Measurements from ENCODE around the gene RUVBL2. TPM values are rescaled to one million over a fixed set of nuclear protein-coding genes. Genes with fewer than 3 reads are reported as not detected.

Gene RUVBL2
- total RNA-seq, 2 donors from 2014 or later = 39.3 to 50.0 TPM

DNA sequence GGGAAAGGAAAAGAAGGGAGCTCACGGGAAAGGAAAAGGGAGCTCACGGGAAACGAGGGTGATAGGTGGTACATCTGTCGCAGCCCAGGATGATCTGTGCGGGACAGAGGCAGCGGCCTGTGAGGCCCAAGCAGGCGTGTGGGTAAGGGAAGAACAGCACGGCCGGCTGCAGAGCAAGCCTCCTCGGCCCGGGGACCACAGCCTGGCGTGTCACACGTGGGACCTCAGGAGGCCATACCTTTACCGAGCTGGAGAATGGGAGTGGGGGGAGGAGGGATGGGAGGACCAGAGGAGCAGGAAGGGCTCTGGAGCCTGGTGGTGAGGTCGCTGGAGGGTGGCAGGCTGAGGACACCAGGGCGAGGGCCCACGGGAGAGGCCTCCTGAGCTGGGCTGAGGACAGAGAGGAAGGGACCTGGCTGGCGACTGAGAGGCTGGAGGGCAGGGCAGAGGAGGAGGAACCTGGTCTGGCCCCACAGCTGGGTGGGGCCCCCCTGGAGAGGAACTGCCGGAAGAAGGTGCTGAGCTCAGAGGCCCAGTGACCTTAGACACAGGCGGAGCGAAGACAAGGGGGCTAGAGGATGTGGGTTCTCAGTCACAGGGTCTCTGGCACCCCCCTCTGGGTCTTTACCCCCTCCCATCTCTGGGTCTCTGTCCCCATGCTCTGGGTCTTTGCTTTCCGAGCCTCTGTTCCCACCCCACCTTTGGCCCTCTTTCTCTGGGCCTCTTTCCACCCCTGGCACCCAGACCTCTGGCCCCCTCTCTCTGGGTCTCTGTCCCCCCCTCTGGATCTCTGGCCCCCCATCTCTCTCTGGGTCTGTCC is 31.4 kb upstream of the RUVBL2 start:
- ATAC-seq = no peak
- intact Hi-C loops (cut with DNase I) = loop anchor here in 1 of 2 donors (10.0 kb wide), 1 partner anchor 87 kb away; the partner anchor contains the start of gene PPP1R15A

DNA sequence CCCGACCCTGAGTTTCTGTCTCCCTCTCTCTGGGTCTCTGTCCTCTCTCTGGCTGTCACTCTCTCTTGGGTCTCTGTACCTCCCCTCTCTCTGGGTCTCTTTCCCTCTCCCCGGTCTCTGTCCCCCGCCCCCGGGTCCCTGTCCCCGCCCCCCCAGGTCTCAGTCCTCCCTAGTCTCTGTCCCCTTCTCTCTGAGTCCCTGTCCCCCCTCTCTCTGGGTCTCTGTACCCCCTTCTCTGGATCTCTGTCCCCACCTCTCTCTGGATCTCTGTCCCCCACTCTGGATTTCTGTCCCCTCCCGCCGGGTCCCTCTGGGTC is 30.9 kb upstream of the RUVBL2 start:
- ATAC-seq = no peak
- intact Hi-C loops (cut with DNase I) = loop anchor here in 1 of 2 donors (10.0 kb wide), 1 partner anchor 88 kb away; the partner anchor contains the start of gene PPP1R15A
- DNase-seq = no peak

More for the DNA sequence above, 31.4 kb upstream of the RUVBL2 start:
- peak; percentile 64 for DNase-seq

DNA sequence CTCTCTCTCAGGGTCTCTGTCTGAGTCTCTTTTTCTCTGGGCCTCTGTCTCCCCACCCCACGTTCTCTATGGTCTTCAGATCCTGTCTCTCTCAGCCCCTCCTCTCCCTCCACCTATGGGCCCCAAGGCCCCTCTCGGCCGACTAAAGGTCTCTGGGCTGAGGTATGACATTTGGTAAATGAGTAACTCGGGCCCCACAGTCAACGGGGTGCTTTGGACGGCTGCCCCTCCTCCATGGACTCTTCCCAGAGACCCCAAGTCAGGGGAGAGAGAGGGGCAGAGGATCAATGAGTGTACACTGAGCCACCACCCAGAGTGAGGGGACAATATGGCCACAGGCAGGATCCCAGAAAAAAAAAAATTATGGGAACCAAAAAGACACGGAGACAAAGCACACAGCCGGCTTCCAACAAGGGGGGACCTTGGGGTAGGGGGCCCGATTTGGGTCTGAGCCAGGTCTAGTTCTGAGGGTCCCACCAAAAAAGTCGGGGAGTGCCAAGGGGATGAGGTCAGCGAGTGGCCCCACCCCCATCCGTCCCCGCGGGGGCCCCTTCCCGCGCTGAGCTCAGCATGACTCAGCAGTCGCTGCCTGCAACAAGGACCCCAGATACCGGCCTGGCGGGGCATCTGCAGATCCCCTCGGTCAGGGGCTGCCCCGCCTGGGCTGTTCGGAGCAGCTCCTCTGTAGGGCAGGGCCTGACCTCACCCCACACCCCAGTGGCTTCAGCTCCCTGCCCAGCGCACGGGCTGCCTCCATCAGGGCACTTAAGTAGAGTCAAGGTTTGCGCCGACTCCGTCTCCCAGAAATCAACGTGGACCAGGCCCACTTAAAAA is 30.1 kb upstream of the RUVBL2 start:
- ATAC-seq = peak; percentile 14 to 23
- intact Hi-C loops (cut with DNase I) = loop anchor here in 1 of 2 donors (10.0 kb wide), 1 partner anchor 89 kb away; the partner anchor contains the start of gene PPP1R15A
- DNase-seq = peak; percentile 84

DNA sequence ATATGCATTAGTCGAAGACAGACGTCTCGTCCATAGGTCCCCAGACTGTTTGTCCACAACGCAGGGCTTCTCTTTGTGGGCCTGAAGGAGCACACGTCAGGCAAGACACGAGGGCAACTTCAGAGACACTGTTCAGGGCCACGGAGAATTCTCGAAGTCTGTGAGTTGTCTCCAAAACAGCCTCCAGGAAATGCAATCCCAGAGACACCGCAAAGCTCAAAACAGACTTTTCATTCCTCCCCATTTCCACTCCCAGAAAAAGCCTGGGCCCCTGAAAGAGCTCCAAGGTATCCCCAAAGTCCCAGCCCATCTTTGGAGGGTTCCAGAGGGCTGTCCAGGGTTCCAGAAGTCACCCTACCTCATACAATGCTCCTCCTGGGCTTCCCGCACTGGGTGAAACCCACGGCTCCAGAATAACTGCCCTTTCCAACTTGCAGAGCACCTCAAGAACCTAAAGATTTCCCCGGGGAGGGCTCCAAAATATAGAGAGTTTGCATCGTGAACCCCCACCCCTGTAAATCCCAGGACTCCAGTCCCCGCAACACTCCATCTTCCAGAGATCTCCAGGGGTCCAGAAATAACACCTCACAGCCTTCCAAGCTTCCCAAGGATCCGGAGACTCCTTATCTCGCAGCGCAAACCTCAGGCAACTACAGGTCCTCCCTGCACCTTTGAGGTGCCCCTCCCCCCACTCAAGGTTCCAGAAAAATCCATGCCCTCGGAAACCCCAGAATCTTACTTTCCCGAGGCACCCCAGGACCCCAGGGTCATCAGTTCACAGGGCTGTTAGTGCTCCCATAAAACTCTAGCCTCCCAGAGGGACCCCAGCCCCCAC is 29.3 kb upstream of the RUVBL2 start:
- no peak for DNase-seq
- no peak for ATAC-seq
- intact Hi-C loops (cut with DNase I) = loop anchor here (5.0 to 10.0 kb wide), 2 partner anchors 87 to 90 kb away; partner anchors contain the start of gene PPP1R15A (in 1 of the 2)

DNA sequence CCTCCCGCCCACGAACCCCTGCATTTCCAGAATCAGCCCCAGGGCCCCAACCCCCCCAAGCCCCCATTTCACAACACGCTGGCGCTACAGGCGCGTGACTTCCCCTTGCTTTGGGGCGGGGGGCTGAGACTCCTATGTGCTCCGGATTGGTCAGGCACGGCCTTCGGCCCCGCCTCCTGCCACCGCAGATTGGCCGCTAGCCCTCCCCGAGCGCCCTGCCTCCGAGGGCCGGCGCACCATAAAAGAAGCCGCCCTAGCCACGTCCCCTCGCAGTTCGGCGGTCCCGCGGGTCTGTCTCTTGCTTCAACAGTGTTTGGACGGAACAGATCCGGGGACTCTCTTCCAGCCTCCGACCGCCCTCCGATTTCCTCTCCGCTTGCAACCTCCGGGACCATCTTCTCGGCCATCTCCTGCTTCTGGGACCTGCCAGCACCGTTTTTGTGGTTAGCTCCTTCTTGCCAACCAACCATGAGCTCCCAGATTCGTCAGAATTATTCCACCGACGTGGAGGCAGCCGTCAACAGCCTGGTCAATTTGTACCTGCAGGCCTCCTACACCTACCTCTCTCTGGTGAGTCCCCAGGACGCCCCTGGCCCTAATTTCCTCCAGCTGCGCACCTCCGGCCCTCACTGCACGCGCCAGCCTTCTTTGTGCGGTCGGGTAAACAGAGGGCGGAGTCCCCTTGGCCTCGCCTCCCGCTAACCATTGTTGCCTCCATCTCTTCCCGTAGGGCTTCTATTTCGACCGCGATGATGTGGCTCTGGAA is 28.5 kb upstream of the RUVBL2 start, which contains the start of gene FTL:
Gene FTL, plus strand, starts transcription at position 270 of the 766 bp plus-strand sequence. Its CDS starts 199 bp downstream, at position 469.
- DNase-seq (peak; percentile 98), ATAC-seq (peak; percentile 89 to 90)
- intact Hi-C loops (cut with DNase I) = loop anchor here (5.0 to 10.0 kb wide), 2 partner anchors 88 to 90 kb away; partner anchors contain the start of gene PPP1R15A (in 1 of the 2)

DNA sequence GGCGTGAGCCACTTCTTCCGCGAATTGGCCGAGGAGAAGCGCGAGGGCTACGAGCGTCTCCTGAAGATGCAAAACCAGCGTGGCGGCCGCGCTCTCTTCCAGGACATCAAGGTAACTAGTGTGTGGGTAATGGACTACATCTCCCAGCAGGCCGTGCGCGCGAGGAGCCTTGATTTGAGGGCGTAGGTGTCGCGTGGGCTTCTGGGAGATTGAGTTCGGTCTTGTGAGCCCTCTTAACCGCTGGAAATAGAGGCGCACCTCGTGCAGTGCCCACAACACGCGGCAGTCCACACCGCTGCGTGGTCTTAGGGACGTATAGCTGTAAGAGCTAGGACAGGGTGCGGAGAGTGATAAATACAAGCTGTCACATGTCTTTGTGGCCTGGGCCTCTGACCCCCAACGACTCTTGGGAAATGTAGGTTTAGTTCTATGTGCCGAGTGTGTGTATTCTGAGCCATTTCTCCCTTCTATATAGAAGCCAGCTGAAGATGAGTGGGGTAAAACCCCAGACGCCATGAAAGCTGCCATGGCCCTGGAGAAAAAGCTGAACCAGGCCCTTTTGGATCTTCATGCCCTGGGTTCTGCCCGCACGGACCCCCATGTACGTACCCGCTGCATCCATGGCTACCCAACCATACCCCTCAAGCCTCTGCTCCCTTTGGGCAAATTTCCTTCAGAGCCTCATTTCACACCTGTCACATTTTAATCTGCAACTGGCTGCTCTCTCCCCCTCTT is 27.7 kb upstream of the RUVBL2 start:
- ATAC-seq (peak; percentile 50 to 67), DNase-seq (peak; percentile 92)
- intact Hi-C loops (cut with DNase I) = loop anchor here (5.0 to 10.0 kb wide), 2 partner anchors 89 to 91 kb away; partner anchors contain the start of gene PPP1R15A (in 1 of the 2)

DNA sequence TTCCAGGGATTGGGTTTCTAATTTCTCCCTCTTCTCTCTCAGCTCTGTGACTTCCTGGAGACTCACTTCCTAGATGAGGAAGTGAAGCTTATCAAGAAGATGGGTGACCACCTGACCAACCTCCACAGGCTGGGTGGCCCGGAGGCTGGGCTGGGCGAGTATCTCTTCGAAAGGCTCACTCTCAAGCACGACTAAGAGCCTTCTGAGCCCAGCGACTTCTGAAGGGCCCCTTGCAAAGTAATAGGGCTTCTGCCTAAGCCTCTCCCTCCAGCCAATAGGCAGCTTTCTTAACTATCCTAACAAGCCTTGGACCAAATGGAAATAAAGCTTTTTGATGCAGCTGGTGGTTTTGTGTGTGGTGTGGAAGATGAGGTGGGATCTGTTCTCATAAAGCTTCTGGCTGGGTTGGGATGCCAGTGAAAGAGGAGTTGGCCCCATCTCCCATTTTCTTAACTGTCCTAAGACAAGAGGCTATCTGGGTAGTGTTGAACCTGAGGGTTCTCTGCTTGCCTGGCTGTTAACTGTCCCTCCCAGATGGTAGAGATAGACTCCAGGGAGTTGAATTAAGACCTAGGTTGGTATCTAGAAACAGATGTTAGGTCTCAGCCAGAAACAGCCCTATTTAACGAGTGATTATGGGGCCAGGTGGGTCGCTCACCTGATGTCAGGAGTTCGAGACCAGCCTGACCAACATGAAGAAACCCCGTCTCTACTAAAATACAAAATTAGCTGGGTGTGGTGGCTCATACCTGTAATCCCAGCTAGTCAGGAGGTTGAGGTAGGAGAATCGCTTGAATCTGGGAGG is 26.9 kb upstream of the RUVBL2 start:
- ATAC-seq (no peak), DNase-seq (no peak)
- intact Hi-C loops (cut with DNase I) = loop anchor here (5.0 to 10.0 kb wide), 2 partner anchors 89 to 92 kb away; partner anchors contain the start of gene PPP1R15A (in 1 of the 2)

DNA sequence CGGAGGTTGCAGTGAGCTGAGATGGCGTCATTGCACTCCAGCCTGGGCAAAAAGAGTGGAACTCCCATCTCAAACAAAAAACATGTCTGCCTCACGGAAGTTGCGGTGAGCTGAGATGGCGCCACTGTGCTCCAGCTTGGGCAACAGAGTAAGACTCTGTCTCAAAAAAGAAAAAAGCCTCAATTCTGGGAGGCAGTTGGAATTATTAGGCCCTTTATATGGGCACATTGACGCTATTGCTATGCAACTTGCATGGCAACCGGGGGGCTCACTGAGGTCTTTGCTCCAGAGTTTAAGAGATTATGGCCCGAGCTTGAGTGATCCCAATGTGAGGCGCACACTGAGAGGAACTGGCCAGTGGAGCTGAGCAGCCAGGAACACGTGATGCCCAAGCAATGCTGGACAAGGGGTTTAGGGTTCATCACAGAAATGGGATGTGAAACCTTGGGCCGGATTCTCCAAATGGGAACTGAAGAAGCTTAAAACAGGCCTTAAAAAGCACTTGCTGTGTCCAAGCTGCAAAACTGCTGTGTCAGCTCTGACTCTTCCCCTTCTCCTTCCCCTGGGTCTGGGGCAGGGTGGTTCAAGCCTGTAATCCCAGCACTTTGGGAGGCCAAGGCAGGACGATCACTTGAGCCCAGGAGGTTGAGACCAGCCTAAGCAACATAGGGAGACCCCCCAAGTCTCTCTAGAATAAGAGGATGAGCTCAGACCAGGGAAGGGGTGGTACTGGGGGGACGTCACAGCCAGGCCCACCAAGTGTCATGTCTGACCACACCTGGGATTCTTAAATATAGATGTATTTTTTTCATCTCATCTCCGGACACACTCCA is 26.1 kb upstream of the RUVBL2 start:
- intact Hi-C loops (cut with DNase I) = loop anchor here (5.0 to 10.0 kb wide), 2 partner anchors 90 to 93 kb away; partner anchors contain the start of gene PPP1R15A (in 1 of the 2)
- DNase-seq (peak; percentile 58), ATAC-seq (peak in 1 of 2 donors; percentile 0)

DNA sequence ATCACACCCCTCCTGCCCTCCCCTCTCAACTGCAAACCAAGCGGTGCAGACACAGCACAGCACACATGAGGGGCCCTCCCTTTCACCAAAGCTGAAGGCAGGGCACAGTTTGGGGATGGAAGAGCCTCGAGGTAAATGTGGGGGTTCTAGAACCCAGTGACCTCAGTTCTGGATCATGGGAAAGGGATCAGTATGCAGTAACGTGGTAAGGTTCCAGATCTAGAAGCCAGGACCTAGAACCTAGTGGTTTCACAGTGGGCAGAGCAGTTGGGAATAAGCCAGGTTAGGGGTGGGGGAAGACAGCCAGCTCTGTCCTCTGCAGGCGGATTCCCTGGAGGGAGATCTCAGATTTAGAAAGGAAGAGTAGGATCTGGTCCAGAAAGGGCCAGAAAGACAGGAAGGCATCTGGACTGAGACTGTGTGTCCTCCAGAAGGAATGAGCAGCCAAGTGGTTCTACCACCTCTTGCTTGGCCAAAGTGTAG is 25.5 kb upstream of the RUVBL2 start:
- no peak for ATAC-seq
- DNase-seq = no peak
- intact Hi-C loops (cut with DNase I) = loop anchor here (5.0 to 10.0 kb wide), 2 partner anchors 91 to 93 kb away; partner anchors contain the start of gene PPP1R15A (in 1 of the 2)

DNA sequence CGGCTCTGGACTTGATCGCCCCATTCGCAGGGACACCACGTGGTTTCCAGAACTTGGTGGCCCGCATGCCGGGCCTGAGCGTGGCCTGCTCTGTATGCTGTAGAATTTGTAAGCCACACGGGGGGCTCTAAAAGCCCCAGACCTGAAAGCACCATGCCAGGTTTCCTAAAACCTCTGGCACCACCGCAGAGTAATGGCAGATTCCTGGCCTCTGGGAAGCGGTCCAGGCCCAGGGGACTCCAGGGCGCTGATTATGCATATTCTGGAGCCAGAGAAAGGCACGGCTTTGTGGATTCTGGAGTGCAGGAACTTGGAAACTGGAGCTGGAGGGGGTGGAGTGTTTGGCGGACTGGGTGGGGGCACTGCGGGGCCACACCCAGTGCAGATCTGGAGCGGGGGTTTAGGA is 24.9 kb upstream of the RUVBL2 start:
- intact Hi-C loops (cut with DNase I) = loop anchor here (5.0 to 10.0 kb wide), 2 partner anchors 92 to 94 kb away; partner anchors contain the start of gene PPP1R15A (in 1 of the 2)
- DNase-seq = no peak

DNA sequence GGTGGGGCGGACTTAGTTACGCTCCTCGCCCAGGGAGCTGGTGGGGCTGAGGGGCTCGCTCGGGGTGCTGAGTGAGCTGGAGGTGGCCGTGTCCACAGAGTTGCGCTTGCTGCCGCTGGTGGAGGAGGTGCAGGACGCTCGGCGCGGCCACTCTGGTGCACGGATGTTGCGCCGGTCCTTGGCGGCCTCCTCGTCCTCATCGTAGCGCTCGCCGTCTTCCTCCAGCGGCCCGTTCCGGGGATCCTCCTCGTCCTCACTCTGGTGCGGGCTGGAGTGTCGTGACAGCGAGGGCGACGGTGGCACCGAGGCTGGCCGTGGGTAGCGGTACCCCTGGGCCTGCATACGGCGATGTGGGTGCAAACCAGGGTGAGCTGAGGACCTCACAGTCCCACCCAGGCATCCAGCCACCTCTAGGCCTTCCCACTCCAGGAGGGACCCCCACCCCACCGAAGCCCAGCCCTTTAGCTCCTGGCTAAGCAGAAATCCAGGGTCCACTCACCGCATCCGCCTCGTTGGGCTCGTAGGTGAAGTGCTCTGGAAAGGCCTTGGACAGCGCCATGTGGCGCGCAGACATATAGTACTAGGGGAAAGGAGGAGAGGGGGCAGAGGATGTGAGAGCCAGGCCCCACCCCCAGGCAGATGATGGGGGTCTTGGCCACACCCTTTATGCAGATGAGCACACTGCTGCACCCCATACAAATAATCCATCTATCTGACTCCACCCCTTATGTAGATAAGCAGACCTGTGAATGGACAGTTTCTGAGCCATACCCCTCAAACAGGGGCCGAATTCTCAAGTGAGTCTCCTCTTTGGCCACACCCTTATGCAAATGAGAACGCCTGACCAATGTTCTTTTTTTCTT is 24.2 kb upstream of the RUVBL2 start:
- DNase-seq (no peak), ATAC-seq (no peak)
- intact Hi-C loops (cut with DNase I) = loop anchor here (5.0 to 10.0 kb wide), 3 partner anchors 92 to 182 kb away; partner anchors contain the start of gene PPP1R15A (in 1 of the 2)

More for the DNA sequence above, 24.9 kb upstream of the RUVBL2 start:
- ATAC-seq = no peak

DNA sequence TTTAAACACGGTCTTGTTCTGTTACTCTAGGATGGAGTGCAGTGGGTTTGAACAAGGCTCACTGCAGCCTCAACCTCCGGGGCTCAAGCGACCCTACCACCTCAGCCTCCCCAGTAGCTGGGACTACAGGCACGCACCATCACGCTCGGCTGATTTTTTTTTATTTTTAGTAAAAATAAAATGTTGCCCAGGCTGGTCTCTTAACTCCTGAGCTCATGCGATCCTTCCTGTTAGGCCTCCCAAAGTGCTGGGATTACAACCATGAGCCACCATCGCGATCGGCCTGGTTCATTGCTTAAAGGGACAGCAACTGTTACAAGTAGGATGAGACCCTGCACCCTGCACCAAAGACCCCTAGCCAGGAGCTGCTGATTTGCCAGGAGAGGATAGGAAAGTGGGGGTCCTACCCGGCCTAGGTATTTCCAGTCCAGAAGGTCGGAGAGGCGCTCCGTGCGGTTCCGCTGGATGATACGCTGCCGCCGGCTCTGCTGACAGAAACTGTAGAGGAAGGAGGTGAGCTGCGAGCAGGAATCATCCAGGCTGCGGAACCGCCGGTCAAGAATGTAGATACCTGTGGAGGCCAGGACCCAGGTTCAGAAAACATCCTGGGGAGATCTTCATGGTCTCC is 23.4 kb upstream of the RUVBL2 start:
- ATAC-seq (no peak), DNase-seq (no peak)
- intact Hi-C loops (cut with DNase I) = loop anchor here in 1 of 2 donors (5.0 kb wide), 1 partner anchor 183 kb away; no protein-coding TSS in a partner anchor

DNA sequence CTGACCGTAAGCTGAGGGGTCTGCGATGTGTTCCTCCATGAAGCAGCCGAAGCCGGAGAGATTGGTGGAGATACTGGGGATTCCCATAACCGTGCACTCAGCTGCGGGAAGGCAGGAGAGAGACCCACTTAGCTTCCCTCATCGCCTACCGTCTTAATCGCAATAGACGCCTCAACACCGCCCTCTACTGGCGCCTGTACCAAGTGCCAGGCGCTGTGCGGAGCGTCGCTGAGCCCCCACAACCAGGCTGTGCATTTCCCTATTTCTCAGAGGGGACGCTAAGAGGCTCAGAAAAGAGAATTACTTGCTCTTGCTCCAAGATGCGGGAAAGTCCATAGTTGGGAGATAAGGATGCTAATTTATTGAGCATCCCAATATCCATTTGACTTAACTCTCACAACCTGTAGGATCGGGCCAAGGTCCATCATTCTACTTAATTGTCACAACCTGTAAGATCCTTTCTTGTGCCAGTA is 22.7 kb upstream of the RUVBL2 start:
- peak; percentile 53 to 56 for ATAC-seq
- intact Hi-C loops (cut with DNase I) = loop anchor here in 1 of 2 donors (5.0 kb wide), 1 partner anchor 184 kb away; no protein-coding TSS in a partner anchor
- peak; percentile 88 for DNase-seq
